Measurements from ENCODE around the gene IFFO2. TPM values are rescaled to one million over a fixed set of nuclear protein-coding genes. Genes with fewer than 3 reads are reported as not detected.

The IFFO2 gene
- total RNA-seq = 5.1 TPM
- polyA plus RNA-seq = 22.6 TPM
- long read RNA-seq, donor 1 = 0 reads
- long read RNA-seq, donor 2, full-length matches to known transcripts = 2 of 2 reads
- long read RNA-seq, donor 2, partial matches to known transcripts = 0 of 2 reads
- long read RNA-seq, donor 2, other reads (novel, unspliced or antisense) = 0 of 2 reads
- long read RNA-seq, donor 3 = 0 reads
- long read RNA-seq, donor 4, full-length matches to known transcripts = 1 of 1 reads
- long read RNA-seq, donor 4, partial matches to known transcripts = 0 of 1 reads
- long read RNA-seq, donor 4, other reads (novel, unspliced or antisense) = 0 of 1 reads
- long read RNA-seq, donor 5, full-length matches to known transcripts = 3 of 3 reads
- long read RNA-seq, donor 5, partial matches to known transcripts = 0 of 3 reads
- long read RNA-seq, donor 5, other reads (novel, unspliced or antisense) = 0 of 3 reads
- long read RNA-seq, donor 6, full-length matches to known transcripts = 2 of 2 reads
- long read RNA-seq, donor 6, partial matches to known transcripts = 0 of 2 reads
- long read RNA-seq, donor 6, other reads (novel, unspliced or antisense) = 0 of 2 reads
- long read RNA-seq, donor 7 = 0 reads
- long read RNA-seq, donor 8, full-length matches to known transcripts = 1 of 1 reads
- long read RNA-seq, donor 8, partial matches to known transcripts = 0 of 1 reads
- long read RNA-seq, donor 8, other reads (novel, unspliced or antisense) = 0 of 1 reads
- long read RNA-seq, donor 9 = 0 reads
- long read RNA-seq, donor 10 = 0 reads

DNA sequence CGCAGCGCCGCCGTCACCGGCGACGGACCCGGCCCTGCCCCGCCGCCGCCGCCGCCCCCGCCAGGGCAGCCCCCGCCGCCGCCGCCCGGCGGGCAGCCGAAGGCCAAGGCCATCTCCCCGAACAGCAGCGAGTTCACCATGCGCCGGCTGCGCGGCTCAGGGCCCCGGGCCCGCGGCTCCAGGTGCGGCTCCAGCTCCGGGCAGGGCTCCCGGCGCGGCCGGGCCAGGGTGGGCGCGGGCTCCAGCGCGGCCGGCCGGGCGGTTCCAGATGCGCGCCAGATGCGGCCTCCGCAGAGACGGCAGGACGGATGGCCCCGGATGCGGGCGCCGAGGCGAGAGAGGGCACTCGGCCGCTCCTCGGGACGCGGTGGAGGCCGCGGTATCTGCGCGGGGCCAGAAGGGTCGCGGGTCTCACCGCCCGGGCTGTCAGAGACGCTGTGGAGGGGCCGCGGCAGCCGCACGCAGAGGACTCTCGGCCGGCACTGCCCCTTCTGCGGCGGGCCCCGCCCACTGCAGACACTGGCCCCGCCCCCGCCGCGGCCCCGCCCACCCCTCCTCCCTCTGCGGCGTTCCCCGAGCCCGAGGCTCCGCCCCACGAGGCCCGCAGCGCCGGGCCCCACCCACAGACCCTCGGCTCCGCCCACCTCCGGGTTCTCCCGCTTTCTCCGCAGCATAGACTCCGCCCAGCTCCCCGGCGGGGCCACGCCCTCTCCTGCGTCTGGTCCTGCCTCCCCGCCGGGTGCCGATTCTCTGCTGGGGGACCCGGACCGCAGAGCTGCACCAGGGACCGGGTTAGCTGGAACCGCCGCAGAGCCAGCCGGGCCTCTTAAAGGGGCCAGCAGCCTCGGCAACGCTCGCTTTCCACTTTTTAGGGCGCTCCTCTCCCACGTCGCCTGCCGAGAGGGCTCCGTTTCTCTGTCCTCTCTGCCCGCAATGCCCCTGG is at the start of gene IFFO2:
IFFO2 (minus strand) TSS at position 484 of the 943 bp plus-strand sequence; CDS start at position 140, 344 bp downstream.
- no peaks in the 10 kb centered on the region for H3K36me3 ChIP-seq (ENCODE audit: control insufficient read depth in 2 of 2, insufficient read depth in 2 of 2, low read length in 1 of 2)
- peaks cover 24 to 51% of the 10 kb centered on the region in 2 donors for H3K4me1 ChIP-seq (ENCODE audit: control insufficient read depth in 2 of 2, insufficient read depth in 2 of 2, low read length in 2 of 2)
- peaks cover 0 to 47% of the 10 kb centered on the region in 2 donors for H3K27me3 ChIP-seq (ENCODE audit: control insufficient read depth in 2 of 2, insufficient read depth in 1 of 2, low read length in 1 of 2)
- peak within 1 kb of the TSS in 1 of 2 donors; percentile 58 for H3K27ac ChIP-seq (ENCODE audit: low read depth in 1 of 2, low read length in 1 of 2)
- H3K4me3 ChIP-seq (ENCODE audit: low read length in 2 of 2) = peak within 1 kb of the TSS; percentile 48 to 77
- under 1% methylated on average over 119 of the region's 119 CpGs for WGBS
- no peaks in the 10 kb centered on the region for H3K9me3 ChIP-seq (ENCODE audit: control insufficient read depth in 2 of 2, insufficient read depth in 1 of 2, low read length in 1 of 2)
- DNase-seq (ENCODE audit: low read depth in 6 of 9, low spot score in 9 of 9) = peak; percentile 85 to 97 (median 93)

DNA sequence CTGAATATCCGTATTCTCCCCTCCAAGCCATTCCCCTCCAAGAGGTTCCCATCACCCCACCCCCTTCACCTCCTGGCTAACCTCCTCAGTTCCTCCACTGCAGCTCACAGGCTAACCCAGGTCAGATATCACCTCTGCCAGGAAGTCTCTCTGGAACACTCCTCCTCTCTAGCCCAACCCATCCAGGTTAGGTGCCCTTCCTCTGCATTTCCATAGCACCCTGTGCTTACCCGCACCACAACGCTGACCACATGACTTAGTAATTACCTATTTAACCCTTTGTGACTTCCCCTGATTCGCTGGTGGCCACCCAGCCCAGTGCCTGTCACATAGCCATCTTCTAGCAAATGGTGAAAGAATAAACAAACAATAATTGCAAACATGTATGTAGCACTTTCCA is 49.5 kb upstream of the IFFO2 start:
- H3K4me3 ChIP-seq (ENCODE audit: low read length in 2 of 2) = no peak overlapping the region
- H3K4me1 ChIP-seq (ENCODE audit: control insufficient read depth in 2 of 2, insufficient read depth in 2 of 2, low read length in 2 of 2) = no peaks in the 10 kb centered on the region
- DNase-seq (ENCODE audit: low read depth in 6 of 9, low spot score in 9 of 9) = no peak
- H3K9me3 ChIP-seq (ENCODE audit: control insufficient read depth in 2 of 2, insufficient read depth in 1 of 2, low read length in 1 of 2) = no peaks in the 10 kb centered on the region
- no peak overlapping the region for H3K27ac ChIP-seq (ENCODE audit: low read depth in 1 of 2, low read length in 1 of 2)
- 56% methylated on average over 4 of the region's 4 CpGs for WGBS
- peaks cover 0 to 3% of the 10 kb centered on the region in 2 donors for H3K27me3 ChIP-seq (ENCODE audit: control insufficient read depth in 2 of 2, insufficient read depth in 1 of 2, low read length in 1 of 2)
- no peaks in the 10 kb centered on the region for H3K36me3 ChIP-seq (ENCODE audit: control insufficient read depth in 2 of 2, insufficient read depth in 2 of 2, low read length in 1 of 2)

DNA sequence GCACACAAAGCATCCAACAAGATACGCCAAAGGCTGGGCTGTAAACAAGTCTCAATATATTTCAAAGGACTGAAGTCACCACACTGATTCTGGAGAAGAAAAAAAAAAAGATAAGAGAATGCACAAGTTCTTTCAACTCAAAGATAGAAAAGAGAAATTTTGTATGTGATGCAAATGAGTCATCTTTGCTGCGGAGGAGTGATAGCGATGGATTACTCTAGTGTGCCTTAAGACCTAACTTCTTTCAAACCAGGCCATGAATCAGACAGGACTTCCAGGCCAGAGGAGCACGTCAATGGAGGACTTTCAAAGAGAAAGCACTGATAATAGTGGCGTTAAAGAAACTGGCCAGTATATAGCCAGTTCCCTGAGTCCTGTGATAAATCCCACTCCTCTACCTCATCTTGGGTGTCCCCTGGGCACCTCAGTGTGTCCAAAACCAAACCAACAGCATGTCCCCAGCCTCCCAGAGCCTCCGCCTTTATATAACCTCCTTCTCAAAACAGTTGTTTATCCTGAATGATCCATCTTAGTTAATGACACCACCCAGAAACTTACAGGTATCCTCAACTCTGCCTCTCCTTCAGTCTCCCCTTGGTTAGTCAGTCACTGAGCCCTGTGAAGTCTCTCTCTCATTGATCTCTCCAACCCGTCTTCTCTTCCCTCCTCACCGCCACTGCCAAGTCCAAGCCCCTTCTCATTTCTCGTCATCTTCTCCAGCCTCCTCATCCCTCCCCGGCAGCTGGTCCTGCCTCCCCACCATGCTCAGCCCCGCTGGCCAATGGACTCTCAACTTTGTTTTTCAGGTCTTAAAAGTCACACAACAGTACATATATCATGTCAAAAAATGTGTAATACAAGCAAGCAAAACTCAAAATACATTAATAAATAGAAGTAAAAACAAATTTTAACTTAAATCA is 47.2 kb upstream of the IFFO2 start:
- Histone ChIP-seq H3K36me3 (ENCODE audit: control insufficient read depth in 2 of 2, insufficient read depth in 2 of 2, low read length in 1 of 2) (no peaks in the 10 kb centered on the region), H3K9me3 (ENCODE audit: control insufficient read depth in 2 of 2, insufficient read depth in 1 of 2, low read length in 1 of 2) (no peaks in the 10 kb centered on the region), H3K27me3 (ENCODE audit: control insufficient read depth in 2 of 2, insufficient read depth in 1 of 2, low read length in 1 of 2) (peaks cover 0 to 2% of the 10 kb centered on the region in 2 donors), H3K4me3 (ENCODE audit: low read length in 2 of 2) (no peak overlapping the region), H3K4me1 (ENCODE audit: control insufficient read depth in 2 of 2, insufficient read depth in 2 of 2, low read length in 2 of 2) (no peaks in the 10 kb centered on the region), H3K27ac (ENCODE audit: low read depth in 1 of 2, low read length in 1 of 2) (no peak overlapping the region)
- 94% methylated on average over 11 of the region's 11 CpGs for WGBS
- no peak for DNase-seq (ENCODE audit: low read depth in 6 of 9, low spot score in 9 of 9)

DNA sequence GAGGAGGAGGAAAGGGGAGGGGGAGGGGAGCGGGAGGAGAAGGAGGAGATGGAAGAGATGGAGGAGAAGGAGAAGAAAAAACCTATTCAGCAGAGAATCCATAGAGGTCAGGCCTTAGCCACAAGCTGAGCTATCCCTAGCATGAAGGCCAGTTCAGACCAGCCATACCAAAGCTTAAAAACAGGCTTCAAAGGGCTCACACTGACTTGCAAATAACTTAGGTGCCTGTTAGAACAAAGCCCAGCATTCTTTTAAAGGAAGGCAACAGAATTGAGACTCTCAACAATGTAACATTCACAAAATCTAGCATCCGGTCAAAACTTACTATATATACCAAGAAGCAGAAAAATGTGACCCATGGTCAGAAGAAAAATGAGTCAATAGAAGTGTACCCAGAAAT is 43.6 kb upstream of the IFFO2 start:
- WGBS = 78% methylated on average over 2 of the region's 2 CpGs
- Histone ChIP-seq H3K27me3 (ENCODE audit: control insufficient read depth in 2 of 2, insufficient read depth in 1 of 2, low read length in 1 of 2) (peaks cover 0 to 3% of the 10 kb centered on the region in 2 donors), H3K27ac (ENCODE audit: low read depth in 1 of 2, low read length in 1 of 2) (no peak overlapping the region), H3K9me3 (ENCODE audit: control insufficient read depth in 2 of 2, insufficient read depth in 1 of 2, low read length in 1 of 2) (no peaks in the 10 kb centered on the region), H3K4me3 (ENCODE audit: low read length in 2 of 2) (no peak overlapping the region), H3K36me3 (ENCODE audit: control insufficient read depth in 2 of 2, insufficient read depth in 2 of 2, low read length in 1 of 2) (no peaks in the 10 kb centered on the region), H3K4me1 (ENCODE audit: control insufficient read depth in 2 of 2, insufficient read depth in 2 of 2, low read length in 2 of 2) (no peaks in the 10 kb centered on the region)
- no peak for DNase-seq (ENCODE audit: low read depth in 6 of 9, low spot score in 9 of 9)

DNA sequence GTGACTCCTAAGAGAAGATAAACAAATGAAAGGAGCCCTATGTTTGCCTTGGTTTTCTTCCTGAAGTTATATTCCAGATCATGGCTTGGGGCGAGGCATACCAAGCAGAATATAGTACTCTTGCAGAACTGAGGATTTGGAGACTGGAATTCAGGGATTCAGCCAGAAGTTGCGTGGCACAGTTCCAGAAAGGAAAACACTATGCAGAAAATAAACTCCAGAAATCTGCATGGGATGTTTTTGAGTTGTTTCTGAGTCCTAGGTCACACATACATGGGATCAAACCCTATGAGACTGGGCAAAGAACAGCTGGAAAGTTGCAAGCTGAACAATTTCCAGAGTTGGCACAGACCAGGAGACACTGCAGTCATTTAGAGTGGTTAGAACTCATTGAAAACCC is 42.9 kb upstream of the IFFO2 start:
- no peaks in the 10 kb centered on the region for H3K4me1 ChIP-seq (ENCODE audit: control insufficient read depth in 2 of 2, insufficient read depth in 2 of 2, low read length in 2 of 2)
- no peaks in the 10 kb centered on the region for H3K9me3 ChIP-seq (ENCODE audit: control insufficient read depth in 2 of 2, insufficient read depth in 1 of 2, low read length in 1 of 2)
- H3K4me3 ChIP-seq (ENCODE audit: low read length in 2 of 2) = no peak overlapping the region
- no peak overlapping the region for H3K27ac ChIP-seq (ENCODE audit: low read depth in 1 of 2, low read length in 1 of 2)
- DNase-seq (ENCODE audit: low read depth in 6 of 9, low spot score in 9 of 9) = no peak
- no peaks in the 10 kb centered on the region for H3K36me3 ChIP-seq (ENCODE audit: control insufficient read depth in 2 of 2, insufficient read depth in 2 of 2, low read length in 1 of 2)
- peaks cover 0 to 3% of the 10 kb centered on the region in 2 donors for H3K27me3 ChIP-seq (ENCODE audit: control insufficient read depth in 2 of 2, insufficient read depth in 1 of 2, low read length in 1 of 2)
- WGBS = 94% methylated on average over 2 of the region's 2 CpGs

DNA sequence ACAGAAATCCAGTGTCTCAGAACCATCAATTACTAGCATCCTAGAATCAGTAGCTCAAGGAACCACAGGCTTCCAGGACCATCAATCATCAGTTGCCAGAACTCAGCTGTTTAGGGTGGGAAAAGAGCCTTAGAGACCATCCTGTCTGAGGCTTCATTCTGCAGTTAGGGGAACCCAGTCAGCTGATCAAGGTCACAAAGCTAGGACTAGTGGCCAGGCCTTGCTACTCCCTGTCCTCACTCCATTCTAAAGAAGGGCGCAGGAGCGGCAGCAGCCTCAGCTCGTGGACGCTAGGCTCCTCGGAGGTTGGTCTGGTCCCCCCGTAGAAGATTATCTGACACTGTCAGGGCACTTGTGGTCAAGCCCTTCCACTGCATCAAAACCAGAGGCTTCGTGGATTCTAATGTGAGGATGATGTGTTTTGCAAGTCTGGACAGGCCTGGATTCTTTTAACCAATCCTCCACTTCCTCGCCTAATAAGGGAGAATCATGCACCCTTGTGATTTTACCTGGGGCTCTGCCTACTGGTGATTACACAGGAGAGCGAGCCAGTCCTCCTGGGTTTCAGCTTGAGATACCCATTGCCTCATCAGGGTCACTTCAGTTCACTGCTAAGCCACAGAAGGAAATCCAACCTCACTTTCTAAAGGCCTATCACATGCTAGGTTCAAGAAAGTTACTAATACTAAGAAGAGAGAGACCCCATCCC is 41.7 kb upstream of the IFFO2 start:
- no peak overlapping the region for H3K4me3 ChIP-seq (ENCODE audit: low read length in 2 of 2)
- H3K27me3 ChIP-seq (ENCODE audit: control insufficient read depth in 2 of 2, insufficient read depth in 1 of 2, low read length in 1 of 2) = peaks cover 0 to 3% of the 10 kb centered on the region in 2 donors
- no peak overlapping the region for H3K27ac ChIP-seq (ENCODE audit: low read depth in 1 of 2, low read length in 1 of 2)
- no peaks in the 10 kb centered on the region for H3K9me3 ChIP-seq (ENCODE audit: control insufficient read depth in 2 of 2, insufficient read depth in 1 of 2, low read length in 1 of 2)
- no peaks in the 10 kb centered on the region for H3K36me3 ChIP-seq (ENCODE audit: control insufficient read depth in 2 of 2, insufficient read depth in 2 of 2, low read length in 1 of 2)
- DNase-seq (ENCODE audit: low read depth in 6 of 9, low spot score in 9 of 9) = no peak
- WGBS = 92% methylated on average over 9 of the region's 9 CpGs
- no peaks in the 10 kb centered on the region for H3K4me1 ChIP-seq (ENCODE audit: control insufficient read depth in 2 of 2, insufficient read depth in 2 of 2, low read length in 2 of 2)

DNA sequence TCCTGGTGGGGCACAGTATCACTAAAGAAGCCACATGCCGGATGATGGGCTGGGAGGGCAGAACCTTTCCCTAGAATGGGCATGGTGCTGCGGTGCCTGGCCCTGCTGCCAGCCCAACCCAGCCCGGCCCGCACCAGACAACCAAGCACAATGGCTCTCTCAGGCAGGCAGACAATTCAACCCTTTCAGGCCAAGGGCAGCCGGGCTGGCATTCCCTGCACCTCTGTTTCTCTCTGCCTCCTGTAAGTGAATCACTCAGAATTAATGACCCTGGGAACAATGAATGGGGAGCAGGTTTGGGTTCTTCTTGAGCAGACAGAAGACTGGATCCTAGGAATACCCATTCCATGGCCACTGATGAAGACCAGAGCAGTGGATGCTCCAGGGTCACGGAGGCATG is 41.0 kb upstream of the IFFO2 start:
- H3K9me3 ChIP-seq (ENCODE audit: control insufficient read depth in 2 of 2, insufficient read depth in 1 of 2, low read length in 1 of 2) = no peaks in the 10 kb centered on the region
- H3K27me3 ChIP-seq (ENCODE audit: control insufficient read depth in 2 of 2, insufficient read depth in 1 of 2, low read length in 1 of 2) = peaks cover 0 to 3% of the 10 kb centered on the region in 2 donors
- H3K4me3 ChIP-seq (ENCODE audit: low read length in 2 of 2) = no peak overlapping the region
- H3K36me3 ChIP-seq (ENCODE audit: control insufficient read depth in 2 of 2, insufficient read depth in 2 of 2, low read length in 1 of 2) = no peaks in the 10 kb centered on the region
- no peak for DNase-seq (ENCODE audit: low read depth in 6 of 9, low spot score in 9 of 9)
- no peaks in the 10 kb centered on the region for H3K4me1 ChIP-seq (ENCODE audit: control insufficient read depth in 2 of 2, insufficient read depth in 2 of 2, low read length in 2 of 2)
- 97% methylated on average over 6 of the region's 6 CpGs for WGBS
- H3K27ac ChIP-seq (ENCODE audit: low read depth in 1 of 2, low read length in 1 of 2) = no peak overlapping the region

Measured in thymus (tissue), 14 donors.